ENCODE data around the gene VWA8.

VWA8 gene

GRCh38 chr13:41997396-41997795 is 36.5 kb upstream of the VWA8 start:
- in situ Hi-C loops (cut with HindIII; ENCODE audit: low pct_ligation_motif_present, low sequenced_read_pairs): no loop called here

DNA sequence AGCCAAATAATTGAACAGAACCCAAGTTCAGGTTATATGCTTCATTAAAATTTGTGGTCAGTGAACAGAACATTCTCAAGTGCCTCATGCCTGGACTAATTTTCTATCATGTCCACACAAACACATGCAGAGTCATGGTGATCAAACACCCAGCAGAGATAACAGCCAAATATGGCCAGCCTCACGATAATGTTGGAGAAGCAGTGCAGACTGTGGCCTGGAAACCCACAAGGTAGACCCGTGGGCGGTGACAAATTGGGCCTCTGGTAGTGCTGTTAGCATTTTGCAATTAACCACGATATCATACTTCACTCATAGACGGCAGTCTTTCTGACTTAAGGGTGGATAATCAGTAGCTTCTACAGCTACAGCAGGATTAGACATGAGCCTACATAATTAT is 35.0 kb upstream of the VWA8 start:
- Histone ChIP-seq H3K36me3 (replicated peaks) (no peaks in the 10 kb centered on the region), H3K4me3 (ENCODE audit: low read depth, low read length) (no peak overlapping the region), H3K27ac (no peak overlapping the region), H3K27me3 (replicated peaks) (no peaks in the 10 kb centered on the region)
- TF ChIP-seq, protein P1, sequence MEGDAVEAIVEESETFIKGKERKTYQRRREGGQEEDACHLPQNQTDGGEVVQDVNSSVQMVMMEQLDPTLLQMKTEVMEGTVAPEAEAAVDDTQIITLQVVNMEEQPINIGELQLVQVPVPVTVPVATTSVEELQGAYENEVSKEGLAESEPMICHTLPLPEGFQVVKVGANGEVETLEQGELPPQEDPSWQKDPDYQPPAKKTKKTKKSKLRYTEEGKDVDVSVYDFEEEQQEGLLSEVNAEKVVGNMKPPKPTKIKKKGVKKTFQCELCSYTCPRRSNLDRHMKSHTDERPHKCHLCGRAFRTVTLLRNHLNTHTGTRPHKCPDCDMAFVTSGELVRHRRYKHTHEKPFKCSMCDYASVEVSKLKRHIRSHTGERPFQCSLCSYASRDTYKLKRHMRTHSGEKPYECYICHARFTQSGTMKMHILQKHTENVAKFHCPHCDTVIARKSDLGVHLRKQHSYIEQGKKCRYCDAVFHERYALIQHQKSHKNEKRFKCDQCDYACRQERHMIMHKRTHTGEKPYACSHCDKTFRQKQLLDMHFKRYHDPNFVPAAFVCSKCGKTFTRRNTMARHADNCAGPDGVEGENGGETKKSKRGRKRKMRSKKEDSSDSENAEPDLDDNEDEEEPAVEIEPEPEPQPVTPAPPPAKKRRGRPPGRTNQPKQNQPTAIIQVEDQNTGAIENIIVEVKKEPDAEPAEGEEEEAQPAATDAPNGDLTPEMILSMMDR (IDR thresholded peaks at IDR 0.05; ENCODE audit: low read depth, low read length, missing control alignments): no peak
- in situ Hi-C loops (cut with HindIII; ENCODE audit: low pct_ligation_motif_present, low sequenced_read_pairs): no loop called here
- DNase-seq: peak; percentile 80

More at GRCh38 chr13:41997396-41997795, 36.5 kb upstream of the VWA8 start:
- Histone ChIP-seq H3K27me3 (replicated peaks) (no peaks in the 10 kb centered on the region), H3K27ac (no peak overlapping the region), H3K36me3 (replicated peaks) (no peaks in the 10 kb centered on the region), H3K4me3 (ENCODE audit: low read depth, low read length) (no peak overlapping the region)
- TF ChIP-seq, protein P1 (IDR thresholded peaks at IDR 0.05; ENCODE audit: low read depth, low read length, missing control alignments): no peak
- DNase-seq: no peak

DNA sequence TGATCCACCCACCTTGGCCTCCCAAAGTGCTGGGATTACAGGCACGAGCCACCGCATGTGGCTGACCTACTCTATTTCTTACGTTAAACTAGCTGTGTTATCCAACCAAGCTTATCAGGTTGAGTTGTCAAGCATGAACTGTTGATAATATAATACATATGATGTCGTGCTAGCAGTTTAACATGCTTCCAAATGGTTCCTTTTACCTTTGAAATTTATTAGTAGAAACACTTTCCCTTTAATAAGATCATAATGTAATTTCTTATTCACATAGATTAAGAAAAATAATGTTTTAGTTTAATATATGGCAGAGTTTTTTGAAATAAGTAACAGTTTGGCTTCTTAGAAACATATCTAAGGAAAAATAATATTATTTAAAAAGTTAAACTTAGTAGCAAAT is 34.4 kb upstream of the VWA8 start:
- in situ Hi-C loops (cut with HindIII; ENCODE audit: low pct_ligation_motif_present, low sequenced_read_pairs): no loop called here

GRCh38 chr13:41994696-41995095 is 33.8 kb upstream of the VWA8 start:
- Histone ChIP-seq H3K27ac (no peak overlapping the region), H3K27me3 (replicated peaks) (no peaks in the 10 kb centered on the region), H3K36me3 (replicated peaks) (no peaks in the 10 kb centered on the region), H3K4me3 (ENCODE audit: low read depth, low read length) (no peak overlapping the region)
- DNase-seq: no peak
- in situ Hi-C loops (cut with HindIII; ENCODE audit: low pct_ligation_motif_present, low sequenced_read_pairs): no loop called here
- TF ChIP-seq, protein P1 (IDR thresholded peaks at IDR 0.05; ENCODE audit: low read depth, low read length, missing control alignments): no peak

More for the DNA sequence above, 34.4 kb upstream of the VWA8 start:
- TF ChIP-seq, protein P1 (IDR thresholded peaks at IDR 0.05; ENCODE audit: low read depth, low read length, missing control alignments): no peak
- H3K4me3 ChIP-seq (ENCODE audit: low read depth, low read length): no peak overlapping the region
- no peak overlapping the region for H3K27ac ChIP-seq
- no peaks in the 10 kb centered on the region for H3K36me3 ChIP-seq (replicated peaks)
- DNase-seq: no peak
- no peaks in the 10 kb centered on the region for H3K27me3 ChIP-seq (replicated peaks)

- in situ Hi-C loops (cut with HindIII; ENCODE audit: low pct_ligation_motif_present, low sequenced_read_pairs): no loop called here
- Histone ChIP-seq H3K4me3 (ENCODE audit: low read depth, low read length) (no peak overlapping the region), H3K27ac (no peak overlapping the region), H3K36me3 (replicated peaks) (no peaks in the 10 kb centered on the region), H3K27me3 (replicated peaks) (no peaks in the 10 kb centered on the region)
- no peak for DNase-seq
- TF ChIP-seq, protein P1 (IDR thresholded peaks at IDR 0.05; ENCODE audit: low read depth, low read length, missing control alignments): no peak
These were observed 31.0 kb upstream of the VWA8 start for GRCh38 chr13:41991936-41992335.

- no peak overlapping the region for H3K4me3 ChIP-seq (ENCODE audit: low read depth, low read length)
- no peaks in the 10 kb centered on the region for H3K27me3 ChIP-seq (replicated peaks)
- no peak overlapping the region for H3K27ac ChIP-seq
- TF ChIP-seq, protein P1 (IDR thresholded peaks at IDR 0.05; ENCODE audit: low read depth, low read length, missing control alignments): no peak
- no peak for DNase-seq
- in situ Hi-C loops (cut with HindIII; ENCODE audit: low pct_ligation_motif_present, low sequenced_read_pairs): no loop called here
- H3K36me3 ChIP-seq (replicated peaks): no peaks in the 10 kb centered on the region
These were observed 27.3 kb upstream of the VWA8 start for GRCh38 chr13:41988244-41988643.
